Kidney tubule cell (primary cell): ENCODE measurements around the gene ANKRD33B.
A peak's percentile ranks its signal among the peaks of the same experiment; 100 is the strongest.
"Not testable (repeated sequence)": the region's sequence is repeated elsewhere in the genome, so short reads cannot be mapped to it uniquely, and the experiment has no call there.

Source experiments
- DNase-seq: peaks from one replicate; pipeline ENCODE4 v3.0.0-alpha.2; 2018; ENCODE audit warnings: low spot score

ANKRD33B gene

DNA sequence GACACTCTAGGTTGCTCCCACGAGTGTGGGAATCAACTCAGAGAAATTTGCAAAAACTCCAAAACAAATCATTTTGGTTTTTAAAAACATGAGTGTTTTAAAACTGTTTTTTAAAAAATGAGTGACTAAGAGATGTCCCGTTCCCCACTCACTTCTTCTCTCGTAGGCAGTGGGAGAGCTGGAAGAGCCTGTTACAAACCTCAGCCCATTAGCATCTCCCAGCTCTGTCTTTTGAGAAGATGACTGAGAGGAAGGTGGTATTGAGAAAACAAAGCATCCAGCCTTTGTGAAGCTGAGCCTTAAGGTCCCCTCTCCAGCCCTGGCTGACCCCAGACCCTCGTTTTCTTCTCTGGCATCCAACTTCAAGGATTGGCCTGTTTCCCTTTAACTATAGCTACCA is 4.7 kb upstream of the ANKRD33B start:
- DNase-seq, result no peak

DNA sequence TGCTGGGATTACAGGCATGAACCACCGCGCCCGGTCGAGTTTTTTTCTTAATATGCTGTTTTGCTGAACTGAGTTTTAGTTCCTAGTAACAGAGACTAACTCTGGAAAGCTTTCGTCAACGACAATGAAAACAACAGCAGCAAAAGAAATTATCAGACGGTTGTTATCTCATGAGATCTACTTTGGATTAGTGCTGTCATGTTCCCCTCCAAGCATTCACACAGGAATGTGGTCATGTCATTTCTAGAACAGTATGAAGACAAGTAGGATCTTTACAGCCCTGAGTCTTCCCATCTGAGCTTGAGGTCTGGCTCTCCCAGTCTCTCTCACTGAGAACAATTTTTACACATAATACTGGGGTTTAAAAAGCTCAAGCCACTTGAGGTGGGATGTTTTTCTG is 4.0 kb upstream of the ANKRD33B start:
- DNase-seq, result no peak

DNA sequence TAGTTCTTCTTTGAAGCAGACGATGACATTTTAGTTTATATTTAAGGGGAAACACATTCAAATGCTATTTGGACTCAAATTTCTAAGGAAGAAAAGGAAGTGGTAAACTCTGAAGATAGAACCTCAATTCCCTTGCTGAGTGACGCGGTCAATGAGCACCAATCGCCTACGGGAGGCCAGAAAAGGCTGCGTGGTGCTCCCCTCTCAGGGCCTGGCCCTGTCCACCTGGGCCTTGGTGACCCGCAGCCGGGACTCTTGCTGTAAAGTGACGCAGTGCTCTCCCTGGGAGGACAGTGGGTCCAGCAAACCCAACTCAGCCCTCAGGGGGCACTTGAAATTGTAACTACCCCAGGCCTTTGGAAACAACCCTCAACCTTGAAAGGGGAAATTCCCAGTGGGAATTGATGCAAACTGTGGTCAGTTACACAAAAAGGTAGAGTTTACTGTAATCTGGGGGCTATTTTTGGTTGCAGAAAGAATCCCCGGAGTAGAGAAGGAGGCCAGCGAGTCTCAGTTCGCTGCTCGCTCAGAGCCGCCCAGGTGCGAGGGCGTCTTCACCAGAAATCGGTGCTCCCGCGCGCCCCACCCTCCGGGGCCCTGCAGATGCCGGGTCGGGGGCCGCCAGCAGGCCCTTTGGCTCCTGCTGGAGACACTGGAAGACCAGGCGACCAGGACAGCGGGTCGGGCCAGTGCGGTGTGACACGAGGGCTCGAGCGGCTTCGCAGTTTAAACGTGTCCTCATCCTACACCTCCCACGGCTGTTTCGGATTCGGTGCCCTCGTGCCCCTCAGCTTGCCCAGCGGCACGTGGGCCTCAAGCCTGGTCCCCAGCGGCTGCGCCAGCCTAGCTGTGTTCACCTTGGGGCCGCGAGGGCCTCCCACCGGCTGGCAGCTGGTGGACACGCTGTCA is 1.4 kb upstream of the ANKRD33B start:
- no peak for DNase-seq

DNA sequence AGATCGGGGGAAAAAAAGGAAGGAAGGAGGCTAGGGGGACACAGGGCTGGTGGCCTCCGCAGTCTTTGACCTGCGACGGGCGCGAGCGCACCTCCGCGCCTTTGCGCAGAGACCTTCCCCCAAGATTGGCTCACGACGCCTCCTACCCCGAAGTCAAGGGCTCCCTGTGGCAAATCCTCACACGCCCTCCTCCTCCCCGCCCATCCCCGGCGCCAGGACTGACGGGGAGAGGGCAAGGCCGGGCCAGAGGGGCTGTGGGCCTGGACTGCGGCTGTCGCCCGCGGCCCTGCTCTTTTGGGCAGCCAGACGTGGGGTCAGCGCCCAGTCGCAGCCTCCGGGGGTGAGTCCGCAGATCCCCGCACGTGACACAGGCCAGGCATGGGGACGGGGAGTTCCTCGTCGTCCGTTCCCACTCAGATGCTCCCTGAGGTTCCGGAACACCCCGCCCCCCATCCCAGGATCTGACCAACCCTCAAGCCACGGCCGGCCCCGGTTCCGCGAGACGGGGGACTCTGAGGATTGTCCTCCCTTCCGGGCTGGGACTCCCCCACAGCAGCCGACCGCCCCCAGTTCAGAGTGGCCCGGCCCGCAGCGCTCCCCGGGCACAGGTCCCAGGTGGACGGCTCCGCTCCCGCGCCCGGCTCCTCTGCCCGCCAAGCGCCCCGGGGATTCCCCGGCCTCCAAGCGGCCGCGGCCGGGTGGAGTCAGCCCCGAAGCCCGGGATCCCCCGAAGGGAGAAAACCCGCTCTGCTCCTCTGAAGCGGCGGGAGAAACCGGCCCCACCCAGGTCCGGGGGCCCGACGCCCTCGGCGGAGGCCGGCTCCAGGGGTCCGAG is 543 bp upstream of the ANKRD33B start:
- DNase-seq, result peak; percentile 60

DNA sequence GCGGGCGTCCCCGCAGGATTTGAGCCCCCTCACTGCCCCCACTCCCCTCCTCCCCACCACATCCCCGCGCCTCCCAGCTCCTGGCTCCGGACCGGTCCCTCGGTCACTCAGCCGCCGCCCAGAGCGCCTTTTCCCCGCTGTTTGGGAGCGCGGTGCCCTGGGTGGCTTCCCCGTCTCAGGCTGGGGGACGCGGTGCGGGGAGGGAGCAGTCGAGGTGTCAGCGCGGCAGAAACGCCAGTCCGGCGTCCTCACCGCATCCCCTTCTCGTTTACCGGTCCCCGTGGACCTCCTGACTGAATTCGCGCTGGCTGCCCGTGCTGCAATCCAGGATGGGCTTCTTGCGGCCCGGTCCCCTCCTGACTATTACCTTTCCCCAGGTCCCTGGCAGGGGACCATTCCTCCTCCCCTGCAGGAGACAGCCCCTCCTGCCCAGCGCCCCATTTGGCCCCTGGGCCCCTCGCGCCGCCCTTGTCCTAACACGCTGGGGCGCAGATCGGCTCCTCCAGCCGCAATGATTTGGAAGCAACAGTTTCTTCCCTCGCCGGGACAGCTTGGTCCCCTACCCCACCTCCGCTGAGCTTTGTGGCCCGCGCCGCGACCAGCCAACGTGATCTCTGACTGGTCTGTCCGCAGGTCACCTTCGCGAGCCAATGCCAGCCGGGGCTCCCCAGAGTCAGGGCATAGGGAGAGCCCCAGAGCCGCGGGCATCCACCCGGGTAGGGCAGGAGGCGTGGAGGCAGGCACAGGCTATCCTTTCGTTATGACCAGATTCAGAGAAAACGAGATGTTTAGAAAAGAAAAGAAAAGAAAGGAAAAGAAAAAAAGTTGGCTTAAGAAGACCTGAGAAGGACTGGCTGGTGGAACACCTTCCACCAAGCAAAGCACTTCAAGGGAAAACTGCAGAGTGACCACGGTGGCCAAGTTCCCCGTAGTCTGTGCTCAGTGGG is 1.2 kb downstream of the ANKRD33B start:
- peak; percentile 31 for DNase-seq

DNA sequence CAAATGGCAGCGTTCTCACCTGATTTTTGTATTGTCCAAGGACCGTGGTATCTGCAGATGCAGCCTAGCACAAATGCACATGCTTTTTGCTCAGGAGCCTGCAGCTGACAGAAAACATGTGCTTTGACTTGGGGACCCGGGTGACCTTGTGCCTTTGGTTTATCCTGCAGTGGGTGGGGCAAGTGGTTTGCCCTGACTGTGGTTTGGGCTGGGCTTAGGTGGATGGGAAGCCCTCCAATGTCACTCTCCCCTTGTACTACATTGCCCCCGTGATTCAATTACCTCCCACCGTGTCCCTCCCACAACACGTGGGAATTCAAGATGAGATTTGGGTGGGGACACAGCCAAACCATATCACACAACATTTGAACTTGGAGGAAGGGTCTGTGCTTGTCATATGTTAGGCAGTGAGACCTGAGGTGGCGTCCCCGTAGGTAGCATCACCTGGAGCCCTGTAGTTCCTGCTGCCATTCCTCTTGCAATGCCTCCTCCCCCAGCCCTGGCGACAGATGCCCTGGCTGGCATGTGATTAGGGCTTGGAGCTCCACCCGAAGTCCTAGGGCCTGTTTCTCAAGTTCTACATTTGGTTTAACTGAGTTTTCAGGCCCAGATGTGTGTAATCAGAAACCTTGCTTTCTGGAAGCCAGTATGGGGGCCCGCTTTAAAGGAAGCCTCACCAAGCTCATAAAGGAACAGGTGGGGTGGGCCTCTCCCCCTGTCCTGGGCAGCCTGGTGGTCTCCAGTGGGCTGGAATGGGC is 2.1 kb downstream of the ANKRD33B start:
- DNase-seq, result peak; percentile 23

DNA sequence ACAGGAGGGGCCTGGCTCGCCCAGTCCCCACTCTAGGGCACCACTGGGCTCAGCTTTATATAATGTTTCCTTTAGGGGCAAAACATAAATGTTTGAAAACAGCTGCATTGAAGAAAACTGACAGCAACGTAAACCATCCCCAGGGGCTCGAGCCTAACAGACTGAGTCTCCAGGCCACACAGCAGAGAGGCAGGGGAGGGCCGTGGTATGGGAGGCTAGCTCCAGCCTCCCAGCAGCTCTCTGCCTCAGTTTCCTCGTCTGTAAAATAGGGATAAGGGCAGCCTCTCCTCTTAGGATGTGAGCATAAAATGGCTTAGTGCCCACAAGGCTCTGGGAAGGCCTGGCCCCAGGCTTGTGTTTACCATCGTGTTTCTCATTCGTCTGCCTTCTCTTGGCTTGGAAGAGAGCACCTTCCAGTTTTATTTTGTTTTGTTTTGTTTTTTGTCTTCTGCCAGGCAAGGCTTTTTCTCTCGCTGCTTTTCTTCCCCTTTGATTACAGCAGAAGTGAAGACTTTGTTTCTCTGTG is 2.7 kb downstream of the ANKRD33B start:
- DNase-seq, result no peak

DNA sequence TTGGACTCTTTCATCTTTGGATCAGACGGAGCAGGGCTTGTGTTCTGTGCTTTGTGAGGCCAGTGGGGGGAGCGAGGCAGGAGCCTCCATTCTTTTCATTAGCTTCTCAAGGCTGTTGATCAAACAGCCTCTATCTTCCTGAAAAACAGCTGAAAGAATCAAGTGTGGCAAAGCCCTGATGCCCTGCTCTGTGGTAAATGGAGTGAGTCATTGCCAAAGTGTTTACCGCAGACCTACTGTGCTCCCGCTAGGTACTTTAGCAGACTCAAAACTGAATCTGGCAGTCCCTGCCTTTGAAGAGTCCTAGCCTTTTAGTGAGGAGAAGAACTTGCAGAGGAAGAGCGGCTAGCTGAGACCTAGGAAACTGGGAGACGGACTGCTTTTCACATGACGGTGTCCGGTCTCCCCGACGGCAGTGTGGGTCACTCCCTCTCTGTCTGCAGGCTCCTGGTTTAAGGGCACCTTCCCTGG is 3.3 kb downstream of the ANKRD33B start:
- peak; percentile 45 for DNase-seq

DNA sequence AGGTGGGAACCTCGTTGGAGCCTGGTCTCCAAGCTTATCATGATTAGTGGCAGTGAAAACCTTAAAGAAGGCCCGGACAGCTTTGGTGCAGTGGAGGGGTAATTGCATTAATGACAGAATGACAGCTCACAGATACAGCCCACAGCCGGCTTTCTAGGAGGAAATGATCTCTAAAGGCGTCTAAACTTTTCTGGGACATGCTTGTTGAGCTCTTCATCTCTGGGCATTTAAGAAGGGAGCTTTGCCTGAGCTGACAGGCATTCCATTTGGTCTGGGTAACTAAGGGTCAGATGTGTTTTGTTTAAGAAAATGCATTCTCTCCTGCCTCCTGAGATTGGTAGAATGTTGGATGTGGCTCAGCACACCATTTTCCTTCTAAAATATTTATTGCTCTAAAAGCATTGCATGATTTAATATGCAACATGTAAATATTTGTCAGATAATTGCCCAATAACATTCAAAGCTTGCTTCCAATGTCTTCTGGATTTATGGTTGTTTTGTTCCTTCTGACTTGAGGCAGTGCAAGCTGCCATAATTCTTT is 4.0 kb downstream of the ANKRD33B start:
- peak; percentile 29 for DNase-seq

DNA sequence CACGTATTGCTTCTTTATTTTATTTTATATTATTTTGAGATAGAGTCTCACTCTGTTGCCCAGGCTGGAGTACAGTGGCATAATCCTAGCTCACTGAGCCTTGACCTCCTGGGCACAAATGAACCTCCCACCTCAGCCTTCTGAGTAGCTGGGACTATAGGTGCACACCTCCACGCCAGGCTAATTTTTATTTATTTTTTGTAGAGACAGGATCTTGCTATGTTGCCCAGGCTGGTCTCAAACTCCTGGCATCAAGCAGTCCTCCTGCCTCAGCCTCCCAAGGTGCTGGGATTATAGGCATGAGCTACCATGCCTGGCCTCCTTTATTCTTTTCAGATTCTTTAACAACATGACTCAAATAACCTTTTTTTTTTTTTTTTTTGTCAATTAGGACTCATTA is 6.7 kb downstream of the ANKRD33B start:
- DNase-seq, result not testable (repeated sequence)

DNA sequence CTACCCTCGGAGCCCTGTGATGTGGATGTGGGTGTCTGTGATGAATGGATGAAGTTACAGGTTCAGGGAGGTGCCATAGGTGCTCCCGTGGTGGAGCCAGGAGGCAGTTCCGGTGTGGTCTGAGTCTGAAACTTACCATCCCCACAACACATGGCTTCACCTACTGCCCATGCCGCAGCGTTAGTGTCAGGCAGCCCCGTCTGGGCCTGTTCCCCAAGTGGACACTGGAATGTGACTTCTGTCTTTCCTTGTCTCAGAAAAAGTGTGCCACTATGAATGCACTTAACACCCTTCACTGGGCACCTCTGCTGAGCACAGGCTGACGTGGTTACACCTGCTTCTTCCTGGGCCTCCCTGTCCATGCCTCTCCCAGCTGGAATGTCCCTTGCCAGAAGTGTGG is 8.6 kb downstream of the ANKRD33B start:
- peak; percentile 17 for DNase-seq

DNA sequence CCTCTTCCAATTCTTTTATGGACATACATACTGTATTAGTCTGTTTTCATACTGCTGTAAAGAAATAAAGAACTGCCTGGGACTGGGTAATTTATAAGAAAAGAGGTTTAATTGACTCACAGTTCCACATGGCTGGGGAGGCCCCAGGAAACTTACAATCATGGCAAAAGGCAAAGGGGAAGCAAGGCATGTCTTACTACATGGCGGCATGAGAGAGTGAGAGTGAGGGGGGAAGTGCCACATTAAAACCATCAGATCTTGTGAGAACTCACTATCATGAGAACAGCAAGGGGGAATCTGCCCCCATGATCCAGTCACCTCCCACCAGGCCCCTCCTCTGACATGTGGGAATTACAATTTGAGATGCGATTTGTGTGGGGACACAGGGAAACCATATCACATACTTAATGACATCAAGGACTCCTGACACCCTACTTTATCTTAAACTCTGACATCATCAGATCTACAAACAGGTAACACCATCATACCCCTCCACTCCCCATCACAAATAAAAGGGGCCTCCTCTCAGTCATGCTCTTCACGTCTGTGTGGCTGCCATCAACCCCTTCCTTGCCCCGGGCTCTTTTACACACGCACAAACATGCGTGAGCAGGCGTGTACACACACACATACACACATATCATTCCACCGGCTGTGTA is 9.7 kb downstream of the ANKRD33B start:
- no peak for DNase-seq

DNA sequence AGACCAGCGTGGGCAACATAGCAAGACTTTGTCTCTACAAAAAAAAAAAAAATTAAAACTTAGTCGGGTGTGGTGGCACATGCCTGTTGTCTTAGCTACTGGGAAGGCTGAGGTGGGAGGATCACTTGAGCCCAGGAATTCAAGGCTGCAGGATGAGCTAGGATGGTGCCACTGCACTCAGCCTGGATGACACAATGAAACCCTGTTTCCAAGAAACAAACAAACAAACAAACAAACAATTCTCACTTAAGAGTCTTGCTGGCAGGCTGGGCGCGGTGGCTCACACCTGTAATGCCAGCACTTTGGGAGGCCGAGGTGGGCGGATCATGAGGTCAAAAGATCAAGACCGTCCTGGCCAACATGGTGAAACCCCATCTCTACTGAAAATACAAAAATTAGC is 11.0 kb downstream of the ANKRD33B start:
- DNase-seq, result not testable (repeated sequence)

DNA sequence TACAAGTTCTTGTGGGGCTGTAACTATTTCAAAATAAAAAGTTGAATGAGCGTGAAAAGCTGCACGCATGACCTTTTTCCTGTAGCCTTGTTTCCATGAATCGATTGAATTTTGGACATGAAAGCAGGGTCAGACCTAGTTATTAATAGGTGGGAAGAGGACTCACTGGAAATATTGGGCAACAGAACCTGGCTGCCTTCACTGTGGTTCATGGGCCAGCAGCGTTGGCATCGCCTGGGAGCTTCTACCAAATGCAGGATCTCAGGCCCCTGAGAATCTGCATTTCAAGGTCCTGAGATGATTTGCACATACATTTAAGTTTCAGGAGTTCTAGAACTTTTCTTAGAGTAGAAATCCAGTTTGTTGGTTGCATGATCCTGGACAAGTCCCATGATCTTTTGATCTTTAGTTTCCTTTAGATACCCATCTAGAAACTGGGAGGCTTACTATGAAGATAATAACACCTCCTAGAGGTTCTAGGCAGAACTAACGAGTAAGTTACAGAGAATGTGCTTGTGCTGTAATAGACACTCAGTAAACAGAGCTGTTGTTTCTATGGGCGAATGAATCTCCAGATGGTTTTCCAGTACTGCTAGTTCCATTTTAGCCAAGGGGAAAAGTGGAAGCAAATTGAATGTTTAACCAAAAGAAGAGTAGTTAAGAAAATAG is 12.4 kb downstream of the ANKRD33B start:
- DNase-seq, result no peak

DNA sequence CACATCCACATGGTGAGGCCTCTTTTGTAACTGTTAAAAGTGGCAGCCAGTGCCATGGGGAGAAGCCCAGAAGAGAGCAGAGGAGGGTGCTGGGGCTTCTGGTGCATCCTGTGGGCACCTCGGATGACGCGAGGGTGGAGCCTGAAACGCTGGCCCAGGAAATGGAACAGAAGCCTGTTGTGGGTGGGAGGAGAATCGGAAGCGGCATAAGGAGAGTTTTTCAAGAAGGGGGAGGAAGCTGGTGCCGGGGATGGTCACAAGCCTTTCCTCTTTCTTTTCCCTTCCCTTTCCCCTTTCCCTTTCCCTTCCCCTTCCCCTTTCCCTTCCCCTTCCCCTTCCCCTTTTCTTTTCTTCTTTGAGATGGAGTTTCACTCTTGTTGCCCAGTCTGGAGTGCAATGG is 12.9 kb downstream of the ANKRD33B start:
- DNase-seq, result no peak

DNA sequence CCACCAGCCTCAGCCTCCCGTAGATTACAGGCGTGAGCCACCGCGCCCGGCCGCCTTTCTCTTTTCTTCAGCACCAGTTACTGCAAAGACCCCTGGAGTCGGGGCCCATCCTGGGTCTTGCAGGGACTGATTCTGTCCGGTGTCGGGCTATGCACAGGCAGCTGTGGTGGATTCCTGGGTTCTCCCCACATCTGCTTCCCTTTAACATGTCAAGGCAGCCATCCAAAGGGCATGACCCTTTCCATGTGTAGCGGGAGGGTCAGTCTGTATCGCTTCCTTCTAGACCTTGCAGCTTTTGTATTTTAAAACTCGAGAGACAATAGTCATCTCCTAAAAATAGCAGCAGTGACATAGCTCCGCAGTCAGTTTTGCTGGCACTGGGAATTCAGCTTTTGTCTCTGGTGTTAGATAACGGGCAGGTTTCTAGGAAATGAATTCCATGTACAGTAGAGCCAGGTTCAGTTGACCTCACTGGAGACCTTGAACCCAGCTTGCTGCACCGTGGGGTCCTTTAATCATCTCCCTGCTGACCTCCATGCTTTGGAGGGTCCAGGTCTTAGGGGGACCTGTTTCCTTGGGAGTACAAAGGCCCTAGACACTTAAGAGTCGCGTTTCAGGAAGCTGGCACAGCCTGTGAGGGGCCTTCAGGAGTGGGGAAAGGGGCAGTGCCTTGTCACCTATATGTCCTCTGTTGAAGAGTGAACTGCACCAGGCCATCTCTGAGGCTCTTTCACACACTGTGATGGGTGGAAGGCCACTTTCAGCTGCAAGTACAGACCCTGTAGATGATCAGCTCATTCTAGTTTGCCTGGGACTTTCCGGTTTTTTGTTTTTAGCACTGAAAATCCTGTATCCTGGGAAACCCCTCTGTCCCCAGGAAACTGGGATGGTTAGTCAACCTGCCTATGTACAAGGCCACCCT is 13.8 kb downstream of the ANKRD33B start:
- peak; percentile 72 for DNase-seq

DNA sequence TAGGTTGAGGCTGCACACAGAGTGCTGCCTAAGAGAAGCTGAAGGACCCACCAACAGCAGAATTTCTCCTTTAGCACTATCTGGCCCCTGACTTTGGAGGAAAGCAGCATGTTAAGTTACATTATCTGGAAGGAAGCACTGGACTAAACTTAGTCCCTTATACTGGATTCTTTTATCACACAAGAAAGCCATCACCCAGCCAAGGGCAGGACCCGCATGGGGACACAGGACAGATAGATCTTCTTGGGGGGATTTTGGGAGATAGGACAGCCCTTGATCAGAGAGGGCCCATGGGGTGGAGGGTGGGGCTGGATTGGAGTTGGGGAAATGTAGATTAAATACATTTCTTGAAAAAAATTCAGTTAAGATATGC is 14.4 kb downstream of the ANKRD33B start:
- no peak for DNase-seq

DNA sequence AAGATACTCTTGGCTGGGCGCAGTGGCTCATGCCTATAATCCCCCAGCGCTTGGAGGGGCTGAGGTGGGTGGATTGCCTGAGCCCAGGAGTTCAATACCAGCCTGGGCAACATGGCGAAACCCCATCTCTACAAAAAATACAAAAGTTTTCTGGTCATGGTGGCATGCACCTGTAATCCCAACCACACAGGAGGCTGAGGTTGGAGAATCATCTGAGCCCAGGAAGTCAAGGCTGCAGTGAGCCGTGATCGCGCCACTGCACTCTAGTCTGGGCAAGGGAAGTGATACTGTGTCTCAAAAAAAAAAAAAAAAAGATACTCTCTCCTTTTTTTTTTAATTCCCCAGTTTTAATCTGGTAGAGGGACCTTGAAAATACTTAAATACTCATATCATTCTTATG is 15.0 kb downstream of the ANKRD33B start:
- DNase-seq, result peak; percentile 64
